DMS114 treated with DMSO at 0.1 percent for 48 hours (cell line): ENCODE data around the gene NFIC.

Experiments used
- DNase-seq: peaks from one replicate; lab custom pipeline; 2025; ENCODE audit not compliant: unreplicated experiment; lab: John Stamatoyannopoulos, UW

The NFIC gene

DNA sequence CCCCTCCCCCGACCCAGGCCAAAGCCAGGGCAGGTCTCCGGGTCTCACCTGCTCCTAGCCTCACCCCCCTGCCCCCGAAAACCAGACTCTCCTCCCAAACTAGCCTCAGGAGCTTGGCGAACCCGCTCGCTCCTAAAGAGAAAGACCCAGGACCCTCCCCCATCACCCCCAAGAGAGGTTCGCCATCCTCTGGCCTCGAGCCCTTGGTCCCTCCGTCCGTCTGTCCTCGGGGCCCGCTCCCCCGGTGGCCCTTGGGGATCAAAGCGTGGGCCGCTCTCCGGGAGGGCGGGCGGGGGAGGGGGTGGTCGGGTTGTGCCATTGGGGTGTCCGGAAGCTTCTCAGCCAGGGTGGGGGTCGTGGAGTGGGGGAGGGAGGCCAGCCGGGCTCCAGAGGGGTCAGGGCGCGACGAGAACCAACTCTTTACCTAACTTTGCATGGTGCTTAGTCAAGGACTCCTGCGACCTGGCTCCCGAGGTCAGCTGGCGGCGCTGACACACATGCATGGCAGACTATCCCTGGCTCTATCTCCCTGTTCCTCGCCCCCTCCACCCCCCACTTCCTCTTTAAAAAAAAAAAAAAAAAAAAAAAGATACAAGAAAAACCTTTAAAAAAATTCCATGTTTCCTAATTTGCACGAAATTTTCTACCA lies 98.3 kb downstream of the NFIC start:
- DNase-seq: no peak

DNA sequence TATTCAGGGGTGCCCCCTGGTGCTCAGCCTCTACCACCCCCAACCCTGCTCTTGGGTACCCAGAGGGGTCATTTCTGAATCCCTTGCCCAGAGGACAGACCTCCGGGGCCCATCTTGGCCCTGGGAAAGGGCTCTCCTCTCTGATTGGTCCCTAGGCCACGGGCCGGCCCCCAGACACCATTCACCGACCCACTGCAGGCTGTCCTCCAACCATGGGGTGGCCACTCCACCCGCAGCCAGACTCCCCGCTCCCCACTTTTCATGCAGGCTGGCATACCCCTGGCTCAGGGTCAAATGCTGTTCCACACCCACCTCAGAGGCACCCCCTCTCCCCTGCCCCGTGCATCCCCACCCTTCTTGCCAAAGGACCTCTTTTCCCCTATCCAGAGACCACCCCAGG lies 99.2 kb downstream of the NFIC start:
- DNase-seq: no peak

DNA sequence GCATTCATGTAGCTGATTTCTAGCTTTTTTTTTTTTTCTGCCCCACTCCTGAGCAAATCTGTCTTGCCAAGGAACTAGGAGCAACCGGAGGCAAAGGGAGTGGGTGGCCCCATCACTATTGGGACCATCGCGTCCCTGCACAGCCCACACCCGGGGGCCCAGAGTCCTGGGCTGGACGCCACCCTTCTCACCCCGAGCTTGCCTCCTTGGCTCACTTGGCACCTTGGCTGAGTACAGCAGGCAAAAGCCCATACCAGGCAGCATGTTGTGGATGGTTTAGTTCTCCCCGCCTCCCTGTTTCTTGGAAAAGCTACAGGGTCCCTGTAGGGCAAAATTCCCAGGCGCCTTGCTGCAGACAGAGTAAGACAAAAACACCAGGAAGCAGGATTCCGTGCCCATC lies 100.3 kb downstream of the NFIC start:
- no peak for DNase-seq

DNA sequence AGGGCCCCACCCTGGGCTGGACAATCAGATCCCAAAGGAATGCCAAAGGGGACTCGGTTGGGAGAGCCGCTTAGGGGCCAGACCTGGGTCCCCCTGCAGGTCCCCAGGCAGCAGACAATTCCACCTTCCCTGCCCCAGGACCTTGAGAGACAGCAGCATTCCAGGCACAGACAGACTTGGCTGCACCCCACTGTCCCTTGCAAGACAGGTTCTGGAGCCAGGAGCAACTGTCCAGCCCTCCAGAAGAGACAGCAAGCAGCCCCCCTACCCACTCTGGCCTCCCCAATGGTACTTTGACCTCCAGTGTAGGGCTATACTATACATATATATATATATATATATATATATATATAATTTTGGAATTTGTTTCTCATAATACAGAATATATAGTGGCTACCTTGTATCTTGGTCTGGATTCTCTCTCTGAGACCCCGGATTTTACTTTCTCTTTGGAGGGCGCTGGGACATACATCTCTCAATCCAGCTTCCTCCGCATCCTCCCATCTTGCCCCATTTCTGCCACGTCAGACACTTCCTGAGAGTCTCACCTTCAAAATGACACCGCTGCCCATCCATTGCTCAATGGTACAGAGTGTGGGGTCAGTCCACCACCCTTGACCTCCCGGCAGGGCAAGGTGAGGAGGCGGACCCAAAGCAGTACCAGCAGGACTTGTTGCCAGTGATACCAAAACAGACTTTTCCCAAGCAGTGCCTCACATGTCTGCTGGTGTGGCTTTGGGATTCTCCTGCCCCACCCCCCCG lies 101.2 kb downstream of the NFIC start:
- DNase-seq: no peak

DNA sequence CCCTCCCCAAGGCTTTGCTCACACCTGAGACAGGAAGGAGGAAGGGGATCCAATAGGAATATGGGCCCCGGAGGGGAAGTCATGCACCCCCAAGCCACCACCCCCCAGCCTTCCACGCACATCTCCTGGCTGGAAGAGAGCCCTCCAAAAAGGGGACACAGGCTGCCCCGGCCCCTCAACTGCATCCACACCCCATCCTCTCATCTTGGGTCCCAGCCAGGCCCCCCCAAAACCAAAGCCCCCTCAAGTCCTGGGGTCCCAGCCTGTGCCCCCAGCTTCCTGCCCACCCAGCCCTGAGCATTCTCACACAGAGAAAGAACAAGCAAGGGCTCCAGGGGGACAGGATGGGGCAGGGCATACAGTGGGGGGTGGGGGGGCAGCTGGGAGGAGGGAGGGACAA lies 101.8 kb downstream of the NFIC start:
- no peak for DNase-seq

DNA sequence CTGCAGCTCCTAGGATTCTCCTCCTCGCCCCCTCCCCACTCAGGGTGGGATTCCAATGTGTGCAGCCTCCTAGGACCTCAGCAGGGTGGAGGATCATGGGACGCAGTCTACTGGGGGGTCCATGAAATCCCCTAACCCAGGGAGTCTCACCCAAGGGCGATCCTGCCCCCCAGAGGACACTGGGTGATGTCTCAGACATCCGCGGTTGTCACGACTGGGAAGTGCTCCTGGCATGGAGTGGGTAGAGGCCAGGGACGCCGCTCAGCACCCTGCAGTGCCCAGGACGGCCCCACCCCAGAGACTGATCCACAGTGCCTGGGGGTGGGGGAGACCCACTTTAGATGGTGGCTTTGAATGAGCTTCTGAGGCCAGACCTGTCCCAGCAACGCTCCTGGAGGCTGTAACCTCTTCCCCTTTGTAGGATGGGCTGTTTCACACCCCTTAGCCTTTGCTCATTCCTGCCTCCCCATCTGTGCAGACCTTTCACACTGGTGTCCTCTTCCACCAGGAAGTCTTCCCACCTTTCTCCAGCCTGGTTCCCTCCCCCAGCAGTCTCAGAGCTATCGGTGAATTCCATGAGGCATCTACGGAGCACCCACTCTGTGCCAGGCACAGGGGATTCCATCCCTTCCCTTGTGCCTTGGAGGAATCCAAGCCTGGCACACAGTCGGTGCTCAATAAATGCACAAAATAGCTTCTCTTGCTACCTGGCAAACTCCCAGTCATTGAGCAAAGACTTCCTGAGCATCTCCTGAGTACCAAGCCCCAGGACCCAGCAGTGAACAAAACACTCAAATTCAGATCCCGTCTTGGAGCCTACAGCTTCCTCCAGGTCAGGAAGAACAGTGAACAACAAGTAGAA lies 103.5 kb downstream of the NFIC start:
- no peak for DNase-seq

DNA sequence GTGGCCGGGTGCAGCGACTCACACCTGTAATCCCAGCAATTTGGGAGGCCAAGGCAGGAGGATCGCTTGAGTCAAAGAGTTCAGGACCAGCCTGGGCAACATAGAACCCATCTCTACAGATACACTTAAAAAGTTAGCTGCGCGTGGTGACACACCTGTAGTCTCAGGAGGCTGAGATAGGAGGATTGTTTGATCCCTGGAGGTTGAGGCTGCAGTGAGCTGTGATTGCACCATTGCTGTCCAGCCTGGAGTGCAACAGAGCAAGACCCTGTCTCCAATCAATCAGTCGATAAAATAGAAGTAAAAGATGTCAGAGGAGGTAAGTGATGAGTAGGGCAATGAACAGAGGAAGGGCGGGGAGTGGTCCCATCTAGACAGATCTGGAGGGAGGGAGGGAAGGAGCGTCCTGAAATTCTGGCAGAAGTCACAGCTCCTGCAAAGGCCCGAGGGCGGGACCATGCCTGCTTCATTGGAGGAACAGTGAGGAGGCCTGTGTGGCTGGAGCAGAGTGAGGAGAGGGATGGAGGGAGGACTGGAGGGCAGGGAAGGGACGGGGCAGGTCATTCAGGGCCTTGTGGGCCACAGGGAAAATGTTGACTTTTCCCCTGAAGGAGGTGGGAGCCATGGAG lies 104.2 kb downstream of the NFIC start:
- DNase-seq: no peak

DNA sequence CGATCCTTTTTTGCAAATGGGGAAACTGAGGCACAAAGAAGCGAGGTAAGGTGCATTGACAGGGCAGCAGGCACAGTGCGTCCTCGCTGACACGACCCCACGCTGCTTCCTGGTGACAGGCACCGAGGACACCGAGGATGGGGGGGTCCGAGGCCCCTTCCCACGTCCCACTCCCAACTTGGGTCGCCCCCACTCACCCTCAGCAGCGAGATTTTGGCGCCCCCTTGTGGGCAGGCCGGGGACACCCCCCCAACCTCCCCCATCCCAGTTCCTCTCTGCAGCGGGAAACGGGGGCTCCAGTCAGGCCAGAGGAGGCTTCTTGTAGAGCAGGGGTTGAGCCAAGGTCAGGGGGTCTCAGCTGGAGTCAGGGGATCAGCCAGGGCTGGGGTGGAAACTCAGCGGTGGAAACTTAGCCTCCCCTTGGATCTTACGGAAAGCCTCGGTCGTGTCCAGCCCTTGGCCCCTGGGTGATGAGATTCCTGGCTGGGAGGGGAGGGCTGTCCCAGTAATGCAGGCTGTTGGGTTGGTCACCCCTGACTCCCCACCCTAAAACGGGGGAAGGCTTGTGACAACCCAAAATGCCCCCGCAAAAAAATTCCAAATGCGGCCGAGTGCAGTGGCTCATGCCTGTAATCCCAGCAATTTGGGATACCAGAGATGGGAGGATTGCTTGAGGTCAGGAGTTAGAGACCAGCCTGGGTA lies 105.7 kb downstream of the NFIC start:
- DNase-seq: no peak

DNA sequence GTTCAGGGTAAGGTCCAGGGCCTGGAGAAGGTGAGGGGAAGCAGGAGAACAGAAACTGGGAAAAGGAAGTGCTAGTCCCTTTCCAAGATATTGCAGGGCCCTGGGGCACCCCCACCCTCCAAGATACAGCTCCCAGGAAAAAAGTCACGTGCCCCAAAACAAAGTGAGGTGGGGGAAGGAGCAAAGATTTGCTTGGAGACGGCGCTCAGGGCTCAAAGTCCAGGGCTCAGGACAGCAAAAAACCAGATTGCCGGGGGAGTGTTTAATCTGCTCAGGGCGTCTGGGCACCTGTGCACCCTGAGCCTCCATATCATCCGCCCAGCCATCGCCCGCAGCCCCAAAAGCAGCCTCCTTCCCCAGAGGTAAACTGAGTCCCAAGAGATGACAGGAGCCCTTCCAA lies 107.6 kb downstream of the NFIC start:
- no peak for DNase-seq

DNA sequence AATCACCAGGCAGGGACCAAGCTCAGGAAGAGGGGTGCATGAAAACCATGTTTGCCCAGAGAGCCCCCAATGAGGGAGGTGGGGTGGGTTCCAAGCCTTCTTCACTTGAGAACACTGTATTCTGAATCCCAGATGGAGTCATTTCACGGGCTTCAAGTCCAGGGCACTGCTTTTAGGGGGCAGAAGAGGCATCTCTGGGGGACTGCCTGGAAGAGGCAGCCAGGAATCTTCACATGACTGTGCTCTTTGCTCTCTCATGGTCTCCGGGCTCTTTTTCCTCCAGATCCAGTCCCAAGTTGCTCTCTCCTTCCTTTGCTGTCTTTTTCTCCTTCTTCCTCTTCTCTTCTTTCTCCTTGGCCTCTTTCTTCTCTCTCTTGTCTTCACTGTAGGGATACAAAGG lies 108.2 kb downstream of the NFIC start:
- no peak for DNase-seq

DNA sequence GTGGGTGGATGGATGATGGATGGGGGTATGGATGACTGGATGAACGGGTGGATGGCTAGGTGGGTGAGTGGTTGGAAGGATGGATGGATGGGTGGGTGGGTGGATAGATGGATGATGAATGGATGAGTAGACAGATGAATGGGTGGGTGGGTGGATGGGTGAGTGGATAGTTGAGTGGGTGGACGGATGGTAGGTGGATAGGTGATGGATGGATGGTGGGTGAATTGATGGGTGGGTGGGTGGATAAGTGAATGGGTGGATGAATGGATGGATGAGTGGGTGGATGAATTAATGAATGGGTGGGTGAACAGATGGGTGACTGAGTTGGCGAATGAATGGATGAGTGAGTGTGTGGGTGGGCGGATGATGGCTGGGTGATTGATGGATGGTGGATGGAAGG lies 109.1 kb downstream of the NFIC start:
- DNase-seq: no peak

DNA sequence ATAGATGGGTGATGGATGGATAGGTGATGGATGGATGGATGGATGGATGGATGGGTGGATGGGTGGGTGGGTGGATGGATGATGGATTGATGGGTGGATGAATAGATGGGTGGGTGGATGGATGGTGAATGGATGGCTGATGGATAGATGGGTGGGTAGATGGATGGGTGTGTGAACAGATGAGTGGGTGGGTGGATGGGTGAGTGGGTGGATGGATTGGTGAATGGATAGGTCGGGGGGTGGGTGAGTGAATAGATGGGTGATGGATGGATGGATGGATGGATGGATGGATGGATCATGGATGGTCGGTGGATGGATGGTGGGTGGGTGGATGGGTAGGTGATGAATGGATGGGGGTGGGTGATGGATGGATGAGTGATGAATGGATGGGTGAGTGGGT lies 110.4 kb downstream of the NFIC start:
- no peak for DNase-seq

DNA sequence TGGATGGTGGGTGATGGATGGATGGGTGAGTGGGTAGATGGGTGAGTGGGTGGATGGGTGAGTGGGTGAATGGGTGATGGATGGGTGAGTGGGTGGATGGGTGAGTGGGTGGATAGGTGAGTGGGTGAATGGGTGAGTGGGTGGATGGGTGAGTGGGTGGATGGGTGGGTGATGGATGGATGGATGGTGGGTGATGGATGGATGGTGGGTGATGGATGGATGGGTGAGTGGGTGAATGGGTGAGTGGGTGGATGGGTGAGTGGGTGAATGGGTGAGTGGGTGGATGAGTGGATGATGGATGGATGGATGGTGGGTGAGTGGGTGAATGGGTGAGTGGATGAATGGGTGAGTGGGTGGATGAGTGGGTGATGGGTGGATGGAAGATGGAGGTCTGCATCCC lies 111.1 kb downstream of the NFIC start:
- no peak for DNase-seq

DNA sequence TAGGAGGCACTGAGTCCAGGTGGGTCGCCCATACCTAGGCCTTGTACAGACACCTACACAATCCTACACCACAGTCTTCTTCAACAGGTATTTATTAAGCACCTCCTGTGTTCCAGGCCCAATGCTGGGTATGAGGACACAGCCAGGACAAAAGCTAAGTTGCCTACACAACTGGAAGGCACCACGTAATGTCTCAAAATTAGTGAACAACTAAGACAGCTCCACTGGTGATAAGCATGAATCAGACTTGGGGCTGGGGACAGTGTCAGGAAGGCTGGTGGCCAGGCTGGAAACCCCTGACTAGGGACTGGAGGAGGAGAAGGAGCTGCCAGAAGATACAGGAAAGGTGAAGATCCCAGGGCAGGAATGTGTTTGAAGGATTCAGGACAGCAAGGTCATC lies 111.6 kb downstream of the NFIC start:
- no peak for DNase-seq

DNA sequence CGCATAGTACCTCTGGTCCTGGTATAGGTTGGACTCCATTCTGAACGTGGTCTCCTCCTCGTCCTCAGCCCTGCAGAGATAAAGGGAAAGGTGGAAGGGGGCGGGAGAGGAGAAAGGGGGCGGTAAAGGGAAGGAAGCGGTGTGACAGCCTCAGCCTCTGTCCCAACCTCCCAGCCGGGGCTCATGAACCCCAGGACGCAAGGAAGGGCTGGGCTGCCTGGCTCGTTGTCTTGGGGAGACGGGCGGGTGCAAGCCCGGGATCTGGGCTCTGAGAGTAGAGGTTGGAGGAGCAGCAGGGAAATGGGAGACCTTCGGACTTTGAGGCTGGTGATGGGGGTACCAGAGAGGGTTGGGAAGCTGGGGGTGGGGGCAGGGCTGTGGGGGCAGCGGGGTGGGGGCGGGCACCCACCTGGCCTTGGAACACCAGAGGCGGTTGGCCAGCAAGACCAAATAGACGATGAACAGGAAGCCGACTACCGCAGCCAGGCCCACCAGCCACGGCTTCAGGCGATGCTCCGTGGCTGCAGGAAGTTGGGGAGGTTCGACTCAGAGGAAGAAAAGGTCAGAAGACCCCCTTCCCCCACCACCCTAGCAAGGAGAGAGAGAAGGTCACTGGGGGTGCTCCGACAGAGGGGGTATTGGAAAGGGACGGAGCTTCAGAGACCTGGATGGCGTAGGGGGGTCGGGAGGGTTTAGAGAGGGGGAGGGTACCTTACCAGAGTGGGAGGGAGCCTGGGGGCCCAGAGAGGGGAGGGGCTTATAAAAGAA lies 112.2 kb downstream of the NFIC start:
- no peak for DNase-seq

DNA sequence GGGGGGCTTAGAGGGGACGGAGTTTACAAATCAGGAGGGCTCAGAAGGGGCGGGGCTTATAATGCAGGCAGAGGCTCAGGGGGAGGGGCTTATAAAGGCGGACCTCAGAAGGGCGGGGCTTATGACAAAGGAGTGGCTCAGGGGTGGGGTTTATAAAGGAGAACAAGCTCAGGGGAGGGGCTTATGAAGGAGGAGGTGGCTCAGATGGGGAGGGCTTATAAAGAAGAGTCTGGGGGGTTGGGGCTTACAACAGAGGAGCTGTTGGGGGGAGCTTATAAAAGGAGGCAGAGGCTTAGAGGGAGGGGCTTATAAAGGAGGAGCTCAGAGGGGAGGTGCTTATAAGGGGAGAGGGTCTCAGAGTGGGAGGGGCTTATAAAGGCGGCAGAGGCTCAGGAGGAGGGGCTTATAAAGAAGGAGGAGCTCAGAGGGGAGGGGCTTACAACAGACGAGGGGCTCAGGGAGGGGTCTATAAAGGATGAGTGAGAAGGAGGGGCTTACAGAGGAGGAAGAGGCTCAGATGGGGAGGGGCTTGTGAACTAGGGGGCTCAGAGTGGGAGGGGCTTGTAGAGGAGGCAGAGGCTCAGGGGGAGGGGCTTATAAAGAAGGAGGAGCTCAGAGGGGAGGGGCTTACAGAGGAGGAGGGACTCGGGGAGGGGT lies 112.9 kb downstream of the NFIC start:
- DNase-seq: no peak

DNA sequence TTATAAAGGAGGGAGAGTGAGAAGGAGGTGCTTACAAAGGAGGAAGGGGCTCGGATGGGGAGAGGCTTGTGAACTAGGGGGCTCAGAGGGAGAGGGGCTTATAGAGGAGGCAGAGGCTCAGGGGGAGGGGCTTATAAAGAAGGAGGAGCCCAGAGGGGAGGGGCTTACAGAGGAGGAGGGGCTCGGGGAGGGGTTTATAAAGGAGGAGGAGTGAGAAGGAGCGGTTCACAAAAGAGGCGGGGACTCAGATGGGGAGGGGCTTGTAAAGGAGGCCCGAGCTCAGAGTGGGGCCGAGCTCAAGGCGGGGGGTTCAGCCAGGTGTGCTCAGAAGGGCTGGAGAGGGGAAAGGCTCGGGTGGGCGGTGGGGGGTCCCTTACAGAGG lies 113.4 kb downstream of the NFIC start:
- no peak for DNase-seq

DNA sequence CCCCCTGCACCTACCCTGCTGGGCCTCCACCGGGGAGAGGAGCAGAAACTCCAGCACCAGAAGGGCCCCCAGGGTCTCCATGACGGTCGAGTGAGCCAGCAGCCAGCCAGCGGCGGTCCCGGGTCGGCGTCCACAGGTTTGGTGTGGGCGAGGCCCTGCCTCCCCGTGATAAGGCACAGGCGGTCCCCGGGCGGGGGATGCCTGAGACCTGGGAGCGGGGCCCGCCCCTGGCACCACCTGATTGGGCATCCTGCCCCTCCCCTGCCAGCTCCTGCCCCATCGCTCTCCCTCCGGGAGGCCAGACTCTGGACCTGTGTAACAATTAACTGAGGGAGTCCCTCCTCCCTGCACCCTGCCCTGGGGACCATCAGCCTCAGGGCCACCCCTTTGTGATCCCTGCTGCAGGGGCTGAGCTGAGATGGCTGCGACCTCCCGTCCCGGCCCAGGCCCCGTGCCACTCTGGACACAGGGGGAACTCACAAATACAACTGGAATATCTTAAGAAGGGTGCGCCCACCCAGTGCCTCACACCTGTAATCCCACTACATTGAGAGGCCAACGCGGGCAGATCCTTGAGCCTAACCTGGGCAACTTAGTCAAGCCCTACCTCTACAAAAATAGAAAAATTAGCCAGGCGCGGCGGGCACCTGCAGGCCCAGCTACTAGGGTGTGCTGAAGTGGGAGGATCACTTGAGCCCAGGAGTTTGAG lies 114.2 kb downstream of the NFIC start, which contains the start of gene SMIM24:
Gene SMIM24 (minus strand): TSS at position 143 of the 709 bp plus-strand sequence. CDS start 62 bp downstream, at position 81.
- no peak for DNase-seq
